SJCRH30 (cell line): ENCODE measurements around the gene SLC13A2. TPM values are rescaled to one million over a fixed set of nuclear protein-coding genes. Genes with fewer than 3 reads are reported as not detected.
A peak's percentile ranks its signal among the peaks of the same experiment; 100 is the strongest.
"Not testable (repeated sequence)": the region's sequence is repeated elsewhere in the genome, so short reads cannot be mapped to it uniquely, and the experiment has no call there.

ENCODE experiments used
- DNase-seq, 2 experiments: peaks; one replicate each; pipeline ENCODE4 v3.0.0-alpha.2; 2015 to 2020
- H3K27ac ChIP-seq: fragments of 250-450 bp; sonication (Bioruptor Pico); 2 replicates; pipeline ENCODE4 v1.5.1; 2020; ENCODE audit warnings: mild to moderate bottlenecking, moderate library complexity
- H3K27me3 ChIP-seq: fragments of 250-450 bp; sonication (Bioruptor Pico); 2 replicates; pipeline ENCODE4 v1.5.1; 2020; ENCODE audit warnings: mild to moderate bottlenecking, moderate library complexity
- H3K36me3 ChIP-seq: fragments of 250-450 bp; sonication (Bioruptor Pico); 2 replicates; pipeline ENCODE4 v1.5.1; 2020; ENCODE audit warnings: mild to moderate bottlenecking, moderate library complexity
- H3K4me1 ChIP-seq: fragments of 250-450 bp; sonication (Bioruptor Pico); 2 replicates; pipeline ENCODE4 v1.5.1; 2020; ENCODE audit warnings: mild to moderate bottlenecking, moderate library complexity
- H3K4me3 ChIP-seq: fragments of 250-450 bp; sonication (Bioruptor Pico); 2 replicates; pipeline ENCODE4 v1.5.1; 2020; ENCODE audit warnings: mild to moderate bottlenecking, moderate library complexity
- H3K9me3 ChIP-seq: fragments of 250-450 bp; sonication (Bioruptor Pico); replicated peaks from 2 replicates; pipeline ENCODE4 v1.5.1; 2020; ENCODE audit warnings: mild to moderate bottlenecking, moderate library complexity
- total RNA-seq: library from RNA; depleted of rRNA; stranded (reverse); fragments of >200 nt; shearing (Covaris generic); gene quantifications from 2 replicates; pipeline ENCODE4 v1.2.3, GENCODE V29; 2014

SLC13A2 gene
- total RNA-seq, 1 experiment from 2014 or later = not detected

DNA sequence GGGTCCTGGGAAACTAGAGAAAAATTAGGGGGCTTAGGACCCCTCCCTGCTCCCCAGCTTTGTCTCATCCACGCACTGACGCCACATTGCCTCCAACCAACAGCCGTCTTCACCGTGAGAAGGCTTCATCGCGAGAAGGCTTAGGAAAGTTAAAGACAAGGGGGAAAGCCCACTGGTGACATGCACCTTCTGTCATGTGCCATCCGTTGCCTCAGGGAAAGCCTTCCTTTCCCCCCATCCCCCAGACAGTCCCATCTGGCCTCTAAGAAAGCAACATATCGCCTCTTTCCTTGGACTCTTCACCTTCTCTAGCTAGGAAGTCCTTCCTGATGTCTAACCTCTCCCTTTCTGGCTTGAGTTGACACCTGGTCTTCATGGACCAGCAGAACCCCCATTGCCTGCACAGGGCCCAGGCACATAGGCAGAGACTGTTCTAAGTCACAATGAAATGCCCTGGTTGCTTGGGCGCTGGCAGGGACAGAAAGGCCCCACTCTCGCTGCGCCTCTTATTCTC lies 34.8 kb downstream of the SLC13A2 start:
- H3K27ac ChIP-seq = no peak overlapping the region
- H3K4me1 ChIP-seq = no peaks in the 10 kb centered on the region
- DNase-seq = no peak
- H3K9me3 ChIP-seq = no peaks in the 10 kb centered on the region
- no peaks in the 10 kb centered on the region for H3K36me3 ChIP-seq
- no peak overlapping the region for H3K4me3 ChIP-seq
- H3K27me3 ChIP-seq = peaks cover 53% of the 10 kb centered on the region

GRCh38 chr17:28509789-28510188 lies 36.3 kb downstream of the SLC13A2 start:
- Histone ChIP-seq H3K27ac (no peak overlapping the region), H3K27me3 (peaks cover 52% of the 10 kb centered on the region), H3K4me3 (no peak overlapping the region), H3K4me1 (no peaks in the 10 kb centered on the region), H3K36me3 (no peaks in the 10 kb centered on the region), H3K9me3 (no peaks in the 10 kb centered on the region)
- DNase-seq = no peak

GRCh38 chr17:28511858-28512461 lies 38.5 kb downstream of the SLC13A2 start:
- no peaks in the 10 kb centered on the region for H3K9me3 ChIP-seq
- H3K36me3 ChIP-seq = no peaks in the 10 kb centered on the region
- H3K4me3 ChIP-seq = no peak overlapping the region
- H3K27me3 ChIP-seq = peaks cover 34% of the 10 kb centered on the region
- H3K27ac ChIP-seq = no peak overlapping the region
- H3K4me1 ChIP-seq = no peaks in the 10 kb centered on the region
- no peak for DNase-seq

DNA sequence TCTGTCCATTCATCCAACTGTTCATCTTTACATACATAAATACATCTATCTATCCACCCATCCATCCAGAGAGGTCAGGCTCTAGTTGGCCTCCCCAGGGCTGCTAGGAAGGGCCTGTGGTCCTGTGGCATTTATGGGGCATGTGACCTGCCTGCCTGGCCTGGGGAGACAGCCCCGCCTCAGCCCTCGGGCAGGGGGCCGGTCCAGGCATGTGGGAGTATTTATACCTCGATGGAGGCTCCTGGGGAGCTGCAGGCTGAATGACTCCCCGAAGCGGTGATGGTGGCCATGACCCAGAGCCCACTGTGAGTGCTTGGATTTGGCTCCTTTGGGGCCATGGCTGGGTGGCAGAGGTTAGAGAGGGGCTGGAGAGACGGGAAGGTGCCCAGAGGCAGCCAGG lies 40.0 kb downstream of the SLC13A2 start:
- Histone ChIP-seq H3K9me3 (no peaks in the 10 kb centered on the region), H3K4me3 (no peak overlapping the region), H3K27ac (no peak overlapping the region), H3K27me3 (peaks cover 20% of the 10 kb centered on the region), H3K36me3 (no peaks in the 10 kb centered on the region), H3K4me1 (no peaks in the 10 kb centered on the region)
- no peak for DNase-seq

DNA sequence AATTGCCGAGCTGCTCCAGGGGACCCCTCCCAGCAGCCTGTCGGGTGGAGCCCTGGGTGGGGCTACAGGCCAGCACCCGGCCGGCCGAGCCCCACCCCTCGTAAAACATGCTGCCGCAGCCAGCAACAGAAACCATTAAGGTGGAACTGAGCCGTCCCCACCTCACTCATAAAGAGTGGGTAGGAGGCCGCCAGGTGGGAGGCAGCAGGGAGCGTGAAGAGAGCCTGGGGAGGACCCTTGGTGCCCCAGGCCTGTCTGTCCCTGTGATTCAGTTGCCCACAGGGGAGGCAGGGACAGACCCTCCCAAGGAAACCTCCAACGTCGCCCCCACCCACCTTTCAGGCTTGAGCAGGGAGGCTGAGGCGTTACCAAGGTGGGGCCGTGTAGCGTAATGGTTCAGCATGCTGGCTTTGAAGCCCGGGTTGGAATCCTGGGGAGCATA lies 41.1 kb downstream of the SLC13A2 start:
- Histone ChIP-seq H3K36me3 (no peaks in the 10 kb centered on the region), H3K9me3 (no peaks in the 10 kb centered on the region), H3K4me1 (no peaks in the 10 kb centered on the region), H3K27me3 (peaks cover 14% of the 10 kb centered on the region), H3K4me3 (no peak overlapping the region), H3K27ac (no peak overlapping the region)
- DNase-seq = no peak

DNA sequence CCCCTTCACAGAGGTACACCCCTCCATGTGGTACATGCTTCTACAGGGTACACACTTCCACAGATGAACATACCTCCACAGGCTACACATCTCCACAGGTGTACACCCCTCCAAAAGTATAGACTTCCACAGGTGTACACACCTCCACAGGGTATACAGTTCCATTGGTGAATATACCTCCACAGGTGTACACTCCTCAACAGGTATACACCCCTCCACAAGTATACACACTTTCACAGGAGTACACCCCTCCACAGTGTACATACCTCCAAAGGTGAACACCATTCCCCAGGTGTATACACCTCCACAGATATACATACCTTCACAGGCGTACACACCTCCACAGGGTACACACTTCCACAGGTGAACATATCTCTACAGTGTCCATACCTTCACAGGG lies 42.1 kb downstream of the SLC13A2 start:
- no peaks in the 10 kb centered on the region for H3K9me3 ChIP-seq
- no peak overlapping the region for H3K27ac ChIP-seq
- no peak for DNase-seq
- peaks cover 12% of the 10 kb centered on the region; the same call in 1 of the 2 replicates for H3K27me3 ChIP-seq
- no peaks in the 10 kb centered on the region for H3K4me1 ChIP-seq
- no peak overlapping the region for H3K4me3 ChIP-seq
- H3K36me3 ChIP-seq = no peaks in the 10 kb centered on the region

DNA sequence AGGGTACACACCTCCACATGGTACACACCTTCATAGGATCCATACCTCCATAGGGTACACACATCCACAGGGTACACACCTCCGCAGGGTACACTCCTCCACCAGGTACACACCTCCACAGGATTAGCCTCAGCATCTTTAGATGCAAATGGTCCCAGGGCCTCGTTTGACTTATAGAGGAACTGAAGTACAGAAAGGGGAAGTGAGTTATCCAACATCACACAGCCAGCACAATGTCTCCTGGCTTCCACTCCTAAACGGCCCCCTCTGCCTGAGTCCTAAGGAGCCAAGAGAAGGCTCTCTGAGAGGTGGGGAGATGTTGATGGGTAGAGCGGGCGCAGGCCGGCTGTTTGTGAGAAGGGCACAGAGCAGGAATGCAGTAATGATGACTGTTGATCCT lies 44.7 kb downstream of the SLC13A2 start:
- no peaks in the 10 kb centered on the region; the same call in 1 of the 2 replicates for H3K27me3 ChIP-seq
- no peak for DNase-seq
- H3K4me3 ChIP-seq = no peak overlapping the region
- no peak overlapping the region for H3K27ac ChIP-seq
- no peaks in the 10 kb centered on the region for H3K36me3 ChIP-seq
- H3K4me1 ChIP-seq = peaks cover 14% of the 10 kb centered on the region; the same call in 1 of the 2 replicates
- no peaks in the 10 kb centered on the region for H3K9me3 ChIP-seq

DNA sequence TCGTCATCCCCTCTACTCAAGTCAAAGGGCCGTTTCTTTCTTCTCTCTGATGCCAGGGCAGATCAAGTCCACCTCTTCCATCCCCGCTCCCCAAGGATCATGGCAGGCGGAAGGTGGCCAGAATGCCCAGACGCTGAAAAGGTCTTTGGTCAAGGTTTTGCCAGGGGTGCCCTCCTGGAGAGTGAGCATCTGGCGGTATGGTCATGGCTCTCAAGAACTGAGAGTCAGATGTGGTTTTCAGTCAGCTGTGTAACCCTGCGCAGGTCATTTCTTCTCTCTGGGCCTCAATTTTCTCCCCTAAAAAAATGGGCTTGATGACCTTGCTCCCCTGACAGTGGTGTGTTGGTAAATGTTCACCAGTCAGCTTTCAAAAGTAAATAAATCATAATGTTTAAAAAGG lies 45.1 kb downstream of the SLC13A2 start:
- Histone ChIP-seq H3K4me1 (peaks cover 14% of the 10 kb centered on the region; the same call in 1 of the 2 replicates), H3K9me3 (no peaks in the 10 kb centered on the region), H3K4me3 (no peak overlapping the region), H3K27ac (no peak overlapping the region), H3K36me3 (no peaks in the 10 kb centered on the region), H3K27me3 (no peaks in the 10 kb centered on the region; the same call in 1 of the 2 replicates)
- DNase-seq = no peak

DNA sequence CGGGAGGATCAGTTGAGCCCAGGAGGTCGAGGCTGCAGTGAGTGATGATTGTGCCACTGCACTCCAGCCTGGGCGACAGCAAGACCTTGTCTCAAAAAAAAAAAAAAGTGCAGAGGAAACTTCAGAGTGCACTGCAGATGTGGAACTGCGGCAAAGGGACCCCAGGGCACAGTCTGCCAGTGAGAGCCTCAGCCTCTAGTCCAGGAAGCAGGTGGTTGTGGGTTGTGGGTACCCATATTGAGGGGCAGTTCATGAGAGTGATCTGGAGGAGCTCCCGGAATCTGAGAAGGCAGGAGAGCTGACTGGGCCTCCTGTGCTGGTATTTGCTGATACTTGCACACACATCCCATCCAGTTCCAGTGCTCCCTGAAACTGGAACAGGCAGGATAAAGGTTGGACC lies 45.8 kb downstream of the SLC13A2 start:
- H3K27ac ChIP-seq = no peak overlapping the region
- H3K4me1 ChIP-seq = peaks cover 14% of the 10 kb centered on the region; the same call in 1 of the 2 replicates
- no peaks in the 10 kb centered on the region; the same call in 1 of the 2 replicates for H3K27me3 ChIP-seq
- no peaks in the 10 kb centered on the region for H3K9me3 ChIP-seq
- no peaks in the 10 kb centered on the region for H3K36me3 ChIP-seq
- DNase-seq = no peak
- H3K4me3 ChIP-seq = no peak overlapping the region

DNA sequence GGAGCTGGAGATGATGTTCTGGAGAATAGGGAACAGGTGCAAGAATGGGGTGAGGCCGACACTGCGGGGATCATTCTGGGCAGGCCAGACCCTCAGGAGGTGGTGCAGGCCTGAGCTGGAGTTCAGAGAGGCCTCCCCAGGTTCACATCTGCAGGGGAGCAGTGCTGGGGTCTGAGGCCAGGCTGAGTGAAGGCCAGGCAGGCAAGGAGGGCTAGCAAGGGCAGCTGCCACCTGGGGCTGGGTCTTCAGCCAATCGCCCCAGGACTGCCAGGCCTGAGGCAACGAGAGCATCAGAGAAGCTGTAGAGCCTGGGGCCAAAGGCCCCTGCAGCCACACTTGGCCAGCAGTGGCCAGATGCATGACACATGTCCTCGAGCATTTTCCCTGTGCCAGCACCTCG lies 47.2 kb downstream of the SLC13A2 start:
- Histone ChIP-seq H3K4me1 (peaks cover 14% of the 10 kb centered on the region; the same call in 1 of the 2 replicates), H3K36me3 (no peaks in the 10 kb centered on the region), H3K4me3 (no peak overlapping the region), H3K27me3 (no peaks in the 10 kb centered on the region; the same call in 1 of the 2 replicates), H3K9me3 (no peaks in the 10 kb centered on the region), H3K27ac (no peak overlapping the region)
- no peak for DNase-seq

GRCh38 chr17:28521311-28522085 lies 48.1 kb downstream of the SLC13A2 start:
- Histone ChIP-seq H3K9me3 (no peaks in the 10 kb centered on the region), H3K27ac (peak overlapping the region; percentile 7; the same call in 1 of the 2 replicates), H3K36me3 (no peaks in the 10 kb centered on the region), H3K4me3 (no peak overlapping the region), H3K4me1 (peaks cover 17% of the 10 kb centered on the region; the same call in 1 of the 2 replicates), H3K27me3 (no peaks in the 10 kb centered on the region; the same call in 1 of the 2 replicates)
- DNase-seq = peak; percentile 76 to 78

GRCh38 chr17:28522281-28522680 lies 48.8 kb downstream of the SLC13A2 start:
- H3K4me3 ChIP-seq, H3K9me3 ChIP-seq, H3K27me3 ChIP-seq, H3K36me3 ChIP-seq, DNase-seq, H3K27ac ChIP-seq: not testable (repeated sequence)
- H3K4me1 ChIP-seq = peaks cover 17% of the 10 kb centered on the region; the same call in 1 of the 2 replicates

DNA sequence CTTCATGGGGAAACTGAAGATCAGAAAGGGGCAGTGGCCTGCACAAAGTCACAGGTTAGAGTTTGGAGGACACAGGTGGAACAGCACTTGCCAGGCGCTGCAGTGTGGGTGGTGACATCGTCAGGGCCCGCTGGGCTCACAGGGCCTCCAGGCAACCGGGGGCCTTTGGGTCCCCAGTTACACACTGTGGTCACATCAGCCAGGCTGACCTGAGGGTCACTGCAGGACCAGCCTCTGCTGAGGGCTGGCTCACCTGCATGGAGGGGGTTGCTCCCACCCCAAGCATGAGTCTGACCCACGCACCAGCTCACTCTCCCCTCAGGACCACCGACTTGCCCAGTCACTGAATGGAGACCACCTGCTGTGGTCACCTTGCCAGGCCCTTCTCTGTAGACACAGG lies 49.7 kb downstream of the SLC13A2 start:
- H3K27me3 ChIP-seq = no peaks in the 10 kb centered on the region; the same call in 1 of the 2 replicates
- H3K4me3 ChIP-seq = no peak overlapping the region
- DNase-seq = no peak
- peaks cover 17% of the 10 kb centered on the region; the same call in 1 of the 2 replicates for H3K4me1 ChIP-seq
- no peaks in the 10 kb centered on the region for H3K36me3 ChIP-seq
- H3K9me3 ChIP-seq = no peaks in the 10 kb centered on the region
- no peak overlapping the region for H3K27ac ChIP-seq

GRCh38 chr17:28523876-28524275 lies 50.4 kb downstream of the SLC13A2 start:
- Histone ChIP-seq H3K27ac (no peak overlapping the region), H3K36me3 (no peaks in the 10 kb centered on the region), H3K4me1 (peaks cover 17% of the 10 kb centered on the region; the same call in 1 of the 2 replicates), H3K4me3 (no peak overlapping the region), H3K27me3 (no peaks in the 10 kb centered on the region; the same call in 1 of the 2 replicates), H3K9me3 (no peaks in the 10 kb centered on the region)
- DNase-seq = no peak
